Stimulated activated naive B cell treated with anti-CD40 and anti-IgM and Interleukin-4, amounts not matched to agents 10 μg/mL and 1 μg/mL and 100 μg/mL, for 72 hours (primary cell): ENCODE measurements around the gene ASTL.
"Not testable (repeated sequence)": the region's sequence is repeated elsewhere in the genome, so short reads cannot be mapped to it uniquely, and the experiment has no call there.

Experiments
- ATAC-seq, 2 donors: fragments of 150-1000 bp; cut with Tn5 transposase; replicated peaks; 2 replicates each; pipeline ENCODE4 v1.10.0; 2021; ENCODE audit warnings: moderate library complexity in 1 of 2
- DNase-seq: peaks from one replicate; pipeline ENCODE4 v3.0.0; 2021
- H3K27ac Mint-ChIP-seq: one replicate; pipeline ENCODE4 v1.8.0; 2022; ENCODE audit warnings: mild to moderate bottlenecking, mixed read lengths
- H3K27me3 Mint-ChIP-seq, 2 donors: one replicate each; pipeline ENCODE4 v1.8.0; 2022; ENCODE audit warnings: mixed read lengths in 2 of 2
- H3K36me3 Mint-ChIP-seq, 2 donors: one replicate each; pipeline ENCODE4 v1.8.0; 2022; ENCODE audit warnings: mixed read lengths in 2 of 2, mild to moderate bottlenecking in 1 of 2
- H3K4me1 Mint-ChIP-seq, 2 donors: one replicate each; pipeline ENCODE4 v1.8.0; 2022; ENCODE audit warnings: mixed read lengths in 2 of 2, mild to moderate bottlenecking in 1 of 2
- H3K4me3 Mint-ChIP-seq, 2 donors: one replicate each; pipeline ENCODE4 v1.8.0; 2022; ENCODE audit warnings: mild to moderate bottlenecking in 2 of 2, mixed read lengths in 2 of 2, moderate library complexity in 1 of 2
- H3K9me3 Mint-ChIP-seq, 2 donors: one replicate each; pipeline ENCODE4 v1.8.0; 2022; ENCODE audit warnings: mixed read lengths in 2 of 2, mild to moderate bottlenecking in 1 of 2

The ASTL gene

DNA sequence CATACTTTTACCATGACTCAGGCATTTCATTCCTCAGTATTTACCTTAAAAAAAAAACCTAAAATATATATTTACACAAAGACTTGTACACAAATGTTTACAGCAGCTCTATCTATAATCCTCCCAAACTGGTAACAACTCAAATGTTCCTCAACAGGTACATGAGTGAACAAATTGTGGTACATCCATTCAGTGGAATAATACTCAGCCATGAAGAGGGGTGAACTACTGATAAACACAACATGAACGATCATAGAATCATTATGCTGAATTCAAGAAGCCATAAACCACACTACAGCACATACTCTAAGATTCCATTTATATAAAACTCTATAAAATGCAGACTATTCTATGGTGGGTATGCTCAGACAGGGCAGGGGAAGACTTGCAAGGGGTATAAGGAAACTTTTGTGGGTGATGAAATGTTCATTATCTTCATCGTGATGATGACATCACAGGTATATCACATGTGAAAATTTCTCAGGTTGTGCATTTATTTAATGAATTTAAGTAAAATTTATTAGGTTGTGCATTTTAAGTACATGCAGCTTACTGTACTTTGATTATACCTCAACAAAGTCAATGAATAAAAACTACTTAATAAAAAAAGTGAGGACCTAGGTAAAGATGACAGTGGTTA lies 31.7 kb upstream of the ASTL start:
- H3K27me3 Mint-ChIP-seq = no peaks in the 10 kb centered on the region
- no peak overlapping the region for H3K4me3 Mint-ChIP-seq
- H3K27ac Mint-ChIP-seq = no peak overlapping the region
- H3K4me1 Mint-ChIP-seq = peaks cover 35 to 61% of the 10 kb centered on the region in 2 donors
- peaks cover 0 to 2% of the 10 kb centered on the region in 2 donors for H3K9me3 Mint-ChIP-seq
- peaks cover 0 to 6% of the 10 kb centered on the region in 2 donors for H3K36me3 Mint-ChIP-seq
- no peak for ATAC-seq
- DNase-seq = no peak

DNA sequence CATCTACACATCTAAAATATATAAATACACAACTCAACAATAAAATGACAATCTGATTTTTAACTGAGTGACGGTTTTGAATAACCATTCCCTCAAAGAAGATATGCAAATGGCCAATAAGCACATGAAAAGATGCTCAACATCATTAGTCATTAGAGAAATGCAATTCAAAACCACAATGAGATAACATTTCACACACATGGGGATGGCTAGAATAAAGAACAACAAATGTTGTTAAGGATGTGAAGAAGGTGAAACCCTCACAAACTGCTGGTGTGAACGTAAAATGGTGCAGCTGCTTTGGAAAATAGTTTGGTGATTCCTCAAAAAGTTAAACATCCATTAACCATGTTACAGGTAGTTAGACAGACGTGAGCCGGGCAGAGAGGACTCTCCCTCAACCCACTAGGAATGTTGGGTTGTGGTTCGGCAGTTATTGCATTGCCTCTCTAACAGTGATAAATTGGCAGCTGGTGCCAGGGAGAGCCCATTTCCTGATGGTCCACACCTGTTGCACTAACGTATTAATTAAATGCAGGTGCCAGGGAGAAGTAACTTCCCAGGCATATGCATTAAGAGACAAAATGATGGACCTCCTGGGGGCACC lies 29.2 kb upstream of the ASTL start:
- ATAC-seq (no peak), DNase-seq (no peak)
- H3K4me1 Mint-ChIP-seq = peaks cover 46 to 69% of the 10 kb centered on the region in 2 donors
- H3K36me3 Mint-ChIP-seq = peaks cover 0 to 7% of the 10 kb centered on the region in 2 donors
- H3K9me3 Mint-ChIP-seq = peaks cover 0 to 2% of the 10 kb centered on the region in 2 donors
- peak overlapping the region; percentile 14 for H3K27ac Mint-ChIP-seq
- H3K27me3 Mint-ChIP-seq = no peaks in the 10 kb centered on the region
- no peak overlapping the region for H3K4me3 Mint-ChIP-seq

DNA sequence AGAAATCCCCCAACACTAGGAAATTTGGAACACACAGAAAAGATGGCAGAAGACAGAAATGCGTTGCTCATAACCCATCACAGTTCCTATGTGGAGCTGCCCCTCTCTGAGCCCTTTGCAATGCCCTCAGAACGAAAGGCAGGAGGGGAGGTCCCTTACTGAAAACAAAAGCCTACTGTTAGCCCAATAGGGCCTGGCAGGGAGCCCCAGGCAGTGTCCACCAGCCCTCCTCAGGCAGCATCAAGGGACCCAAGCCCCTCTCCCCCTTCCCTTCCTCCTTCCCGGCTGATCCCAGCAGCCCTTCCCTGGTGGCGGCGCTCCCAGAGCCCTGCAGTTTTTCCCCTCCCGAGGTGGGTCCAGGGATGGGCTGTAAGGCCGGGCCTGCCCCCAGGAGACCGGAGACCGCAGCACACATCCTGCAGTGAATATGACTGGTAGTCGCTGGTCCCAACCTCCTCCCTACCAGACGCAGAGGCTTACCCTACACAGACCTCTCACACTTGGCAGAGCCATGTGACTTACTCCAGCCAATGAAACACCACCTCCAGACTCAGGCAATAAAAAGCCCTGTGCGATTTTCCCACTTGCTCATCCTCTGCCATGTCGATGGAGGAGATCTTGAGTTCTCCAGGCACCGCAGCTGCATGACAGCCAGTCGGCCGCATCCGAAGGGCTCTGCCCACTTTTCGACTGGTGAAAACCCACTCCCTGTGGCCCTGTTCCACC lies 26.3 kb upstream of the ASTL start:
- H3K27me3 Mint-ChIP-seq = no peaks in the 10 kb centered on the region
- DNase-seq = no peak
- peaks cover 7% of the 10 kb centered on the region in 2 donors for H3K9me3 Mint-ChIP-seq
- peak overlapping the region; percentile 99 for H3K27ac Mint-ChIP-seq
- peak overlapping the region; percentile 77 to 83 for H3K4me3 Mint-ChIP-seq
- H3K4me1 Mint-ChIP-seq = peaks cover 51 to 69% of the 10 kb centered on the region in 2 donors
- H3K36me3 Mint-ChIP-seq = peaks cover 3 to 8% of the 10 kb centered on the region in 2 donors
- ATAC-seq = peak; percentile 57 to 65

DNA sequence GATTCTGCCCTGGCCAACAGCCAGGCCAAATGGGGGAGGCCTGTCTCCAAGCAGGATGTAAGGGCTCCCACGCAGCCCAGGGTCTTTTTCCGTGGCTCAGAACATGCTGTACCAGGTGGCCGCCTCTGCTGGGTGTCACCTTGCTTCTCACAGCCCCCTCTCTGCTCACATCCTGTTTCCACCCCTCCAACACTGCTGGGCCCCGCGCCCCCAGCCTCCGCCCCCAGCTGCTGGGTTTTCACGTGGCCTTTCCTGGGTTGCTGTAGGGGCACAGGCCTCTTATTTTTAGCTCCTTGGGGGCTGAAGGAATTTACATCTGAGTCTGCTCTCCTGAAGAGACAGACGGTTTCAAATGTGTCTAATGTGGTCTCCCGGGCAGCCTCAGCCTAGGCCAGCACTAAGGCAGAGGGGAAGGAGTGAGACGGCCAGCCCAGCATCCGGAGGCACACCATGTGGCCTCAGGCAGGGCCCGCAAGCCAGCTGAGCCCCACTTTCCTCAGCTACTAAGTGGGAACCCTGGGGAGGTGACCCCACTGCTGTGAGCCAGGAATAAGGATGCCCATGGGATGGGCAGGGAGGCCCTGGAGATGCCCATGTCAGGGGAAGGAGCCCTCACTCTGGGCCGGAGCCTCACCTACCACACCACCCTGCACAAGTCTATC lies 25.6 kb upstream of the ASTL start:
- Mint-ChIP-seq H3K27me3 (no peaks in the 10 kb centered on the region), H3K4me1 (peaks cover 54 to 71% of the 10 kb centered on the region in 2 donors), H3K36me3 (peaks cover 3 to 8% of the 10 kb centered on the region in 2 donors), H3K9me3 (peaks cover 7% of the 10 kb centered on the region in 2 donors), H3K27ac (peak overlapping the region; percentile 99), H3K4me3 (peak overlapping the region; percentile 77 to 83)
- ATAC-seq (peak; percentile 81 to 89), DNase-seq (peak; percentile 89)

DNA sequence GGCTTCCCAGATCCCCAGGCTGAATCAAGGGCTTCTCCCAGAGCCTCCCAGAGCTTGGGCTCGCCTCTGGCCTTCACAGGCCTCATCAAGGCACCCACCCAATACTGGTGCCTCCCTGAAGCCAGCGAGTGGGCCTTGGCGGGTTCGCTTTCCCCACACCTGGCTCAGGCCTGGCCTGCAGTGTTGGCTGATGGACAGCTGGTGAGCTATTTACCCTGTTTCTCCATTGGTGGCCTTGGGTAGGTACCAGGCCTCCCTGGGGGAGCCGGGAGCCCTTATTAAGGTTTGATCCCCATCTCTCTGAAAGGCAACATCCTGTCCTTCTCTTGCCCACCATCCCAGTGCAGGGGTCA lies 25.1 kb upstream of the ASTL start:
- Mint-ChIP-seq H3K27ac (peak overlapping the region; percentile 99), H3K4me1 (peaks cover 57 to 71% of the 10 kb centered on the region in 2 donors), H3K4me3 (peak overlapping the region; percentile 77 to 83), H3K36me3 (peaks cover 3 to 8% of the 10 kb centered on the region in 2 donors), H3K9me3 (peaks cover 7% of the 10 kb centered on the region in 2 donors), H3K27me3 (no peaks in the 10 kb centered on the region)
- ATAC-seq (peak; percentile 17 to 21), DNase-seq (no peak)

DNA sequence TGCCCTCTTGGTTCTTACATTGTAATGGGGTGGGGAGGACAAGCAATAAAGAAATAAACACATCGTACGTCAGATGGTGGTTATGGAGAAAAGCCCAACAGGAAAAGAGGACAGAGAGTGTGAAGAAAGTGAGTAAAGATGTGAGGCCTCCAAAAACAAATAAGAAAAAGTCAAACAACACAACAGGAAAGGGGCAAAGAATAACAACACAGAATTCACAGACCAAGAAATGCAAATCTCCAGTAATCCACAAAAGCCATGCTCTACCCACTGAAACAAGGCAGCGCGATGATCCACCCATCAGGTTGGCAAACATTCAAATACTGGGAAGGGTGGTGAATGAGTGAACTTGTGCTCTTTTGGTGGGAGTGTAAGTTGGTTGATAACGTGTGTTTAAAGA lies 23.6 kb upstream of the ASTL start:
- peak overlapping the region; percentile 99 for H3K27ac Mint-ChIP-seq
- H3K36me3 Mint-ChIP-seq = peaks cover 3 to 10% of the 10 kb centered on the region in 2 donors
- DNase-seq = no peak
- H3K4me1 Mint-ChIP-seq = peaks cover 64 to 71% of the 10 kb centered on the region in 2 donors
- no peak overlapping the region for H3K4me3 Mint-ChIP-seq
- H3K9me3 Mint-ChIP-seq = peaks cover 7% of the 10 kb centered on the region in 2 donors
- ATAC-seq = no peak
- no peaks in the 10 kb centered on the region for H3K27me3 Mint-ChIP-seq

DNA sequence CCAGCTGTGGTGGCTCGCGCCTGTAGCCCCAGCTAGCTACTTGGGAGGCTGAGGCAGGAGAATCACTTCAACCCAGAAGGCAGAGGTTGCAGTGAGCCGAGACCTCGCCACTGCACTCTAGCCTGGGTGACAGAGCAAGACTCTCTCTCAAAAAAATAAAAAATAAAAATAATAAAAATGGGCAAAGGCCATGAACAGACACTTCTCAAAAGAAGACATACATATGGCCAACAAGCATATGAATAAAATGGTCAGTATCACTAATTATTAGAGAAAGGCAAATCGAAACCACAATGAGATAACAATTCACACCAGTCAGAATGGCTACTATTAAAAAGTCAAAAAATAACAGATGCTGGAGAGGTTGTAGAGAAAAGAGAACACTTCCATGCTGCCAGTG lies 22.1 kb upstream of the ASTL start:
- not testable (repeated sequence) for H3K27ac Mint-ChIP-seq, H3K27me3 Mint-ChIP-seq, H3K4me3 Mint-ChIP-seq, DNase-seq, H3K9me3 Mint-ChIP-seq, ATAC-seq
- peaks cover 3 to 15% of the 10 kb centered on the region in 2 donors for H3K36me3 Mint-ChIP-seq
- peaks cover 77 to 86% of the 10 kb centered on the region in 2 donors for H3K4me1 Mint-ChIP-seq

DNA sequence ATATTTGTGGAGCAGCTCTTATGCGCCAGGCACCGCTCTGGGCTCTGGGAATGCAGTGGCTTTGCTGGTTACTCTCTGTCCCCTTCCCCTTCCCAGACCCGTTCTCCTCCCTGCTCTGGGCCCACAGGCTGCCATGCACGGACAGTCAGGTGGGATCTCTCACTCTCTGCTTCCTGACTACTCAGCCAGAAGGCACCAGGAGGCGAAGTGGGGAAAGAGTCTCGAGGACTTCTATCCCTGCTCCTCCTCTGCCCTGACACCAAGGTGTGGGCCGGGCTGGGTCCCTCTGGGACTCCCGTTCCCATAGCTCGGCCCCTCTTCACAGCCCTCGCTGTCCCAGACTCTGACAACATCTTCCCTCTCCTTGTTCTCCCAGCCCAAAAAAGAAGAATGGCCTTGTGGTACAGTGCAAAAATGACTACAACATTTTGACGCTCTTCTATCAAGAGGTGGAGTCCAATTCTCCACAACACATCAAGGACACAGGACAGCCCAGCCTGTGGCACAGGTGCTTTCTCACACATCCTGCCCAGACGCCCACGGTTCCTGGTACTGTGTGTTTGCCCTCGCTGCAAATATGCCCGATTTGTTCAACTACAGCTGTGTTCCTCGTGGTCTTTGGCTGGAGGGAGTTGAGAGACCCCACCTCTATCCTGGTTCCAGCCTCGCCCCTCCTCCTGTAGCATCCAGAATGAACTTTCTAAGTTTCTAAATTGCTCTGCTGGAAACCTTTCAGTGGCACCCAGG lies 21.0 kb upstream of the ASTL start:
- Mint-ChIP-seq H3K36me3 (peaks cover 3 to 15% of the 10 kb centered on the region in 2 donors), H3K9me3 (peaks cover 7% of the 10 kb centered on the region in 2 donors), H3K4me1 (peaks cover 75 to 86% of the 10 kb centered on the region in 2 donors), H3K4me3 (peak overlapping the region; percentile 25 to 42), H3K27ac (peak overlapping the region; percentile 98), H3K27me3 (no peaks in the 10 kb centered on the region)
- no peak for DNase-seq
- ATAC-seq = no peak

DNA sequence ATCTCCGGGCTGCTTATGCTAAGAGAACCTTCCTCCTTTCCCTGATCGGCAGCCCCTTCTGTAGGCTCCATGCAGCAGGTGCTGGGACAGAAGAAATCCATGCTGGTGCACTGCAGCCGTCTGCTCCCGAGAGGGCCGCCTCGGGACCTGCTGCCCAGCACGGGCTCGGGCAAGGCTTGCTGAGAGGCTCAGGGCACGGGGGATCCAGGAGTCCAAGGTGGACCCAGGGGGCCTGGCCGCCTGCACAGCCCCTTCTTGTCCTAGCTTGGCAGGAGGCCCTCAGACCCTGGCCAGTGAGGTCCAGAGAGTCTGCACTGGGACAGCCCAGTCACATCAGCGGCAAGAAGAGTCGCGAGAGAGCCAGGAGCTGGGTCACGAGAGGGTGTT lies 20.2 kb upstream of the ASTL start:
- H3K9me3 Mint-ChIP-seq = peaks cover 7% of the 10 kb centered on the region in 2 donors
- DNase-seq (no peak), ATAC-seq (no peak)
- H3K27ac Mint-ChIP-seq = peak overlapping the region; percentile 98
- no peaks in the 10 kb centered on the region for H3K27me3 Mint-ChIP-seq
- H3K4me3 Mint-ChIP-seq = peak overlapping the region; percentile 19 to 87
- H3K4me1 Mint-ChIP-seq = peaks cover 71 to 86% of the 10 kb centered on the region in 2 donors
- H3K36me3 Mint-ChIP-seq = peaks cover 2 to 15% of the 10 kb centered on the region in 2 donors

DNA sequence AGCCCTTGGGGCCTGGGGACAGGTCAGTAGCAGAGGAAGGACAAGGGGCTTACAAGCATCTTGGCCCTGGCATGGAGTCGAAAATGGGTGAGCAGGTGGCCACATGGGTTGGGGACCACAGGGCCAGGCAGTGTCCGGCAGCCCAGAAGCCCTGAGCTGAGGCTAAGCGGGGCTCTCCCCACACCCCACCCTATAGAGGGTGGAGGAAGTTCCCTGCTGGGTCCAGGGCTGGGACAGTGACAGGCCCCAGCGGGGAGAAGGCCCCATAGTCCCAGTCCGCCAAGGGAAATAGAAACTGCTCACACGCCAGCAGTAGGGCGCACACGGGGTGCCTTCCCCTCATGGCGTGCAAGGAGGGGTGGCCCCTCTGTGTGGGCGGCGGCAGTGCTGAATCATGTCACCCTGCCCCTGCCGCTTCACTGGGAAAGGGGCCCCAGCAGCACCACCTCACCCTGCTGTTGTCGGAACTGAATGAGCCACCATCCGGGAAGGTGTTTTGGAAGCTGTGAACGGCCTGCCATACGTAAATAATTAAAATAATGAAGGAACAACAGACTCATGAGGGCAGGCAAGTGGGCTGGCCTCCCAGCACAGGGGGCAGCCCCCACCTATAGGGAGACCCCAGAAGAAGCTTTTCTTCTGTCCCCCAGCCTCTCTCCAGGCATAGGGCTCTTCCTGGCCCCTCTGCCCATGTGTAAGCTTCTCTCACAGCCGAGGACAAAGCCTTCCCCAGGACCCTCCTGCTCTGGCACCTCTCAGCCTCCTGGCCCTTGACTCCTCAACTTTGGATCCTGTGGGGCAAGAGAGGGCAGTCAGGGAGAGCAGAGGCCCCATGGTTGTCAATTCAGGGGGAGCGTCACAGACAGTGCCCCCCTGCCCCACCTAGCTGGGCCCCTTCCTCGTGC lies 19.6 kb upstream of the ASTL start:
- DNase-seq (peak; percentile 90), ATAC-seq (peak; percentile 82 to 83)
- Mint-ChIP-seq H3K36me3 (peaks cover 2 to 15% of the 10 kb centered on the region in 2 donors), H3K4me3 (peak overlapping the region; percentile 87 to 93), H3K9me3 (peaks cover 7% of the 10 kb centered on the region in 2 donors), H3K27ac (peak overlapping the region; percentile 98), H3K27me3 (no peaks in the 10 kb centered on the region), H3K4me1 (peaks cover 72 to 86% of the 10 kb centered on the region in 2 donors)

DNA sequence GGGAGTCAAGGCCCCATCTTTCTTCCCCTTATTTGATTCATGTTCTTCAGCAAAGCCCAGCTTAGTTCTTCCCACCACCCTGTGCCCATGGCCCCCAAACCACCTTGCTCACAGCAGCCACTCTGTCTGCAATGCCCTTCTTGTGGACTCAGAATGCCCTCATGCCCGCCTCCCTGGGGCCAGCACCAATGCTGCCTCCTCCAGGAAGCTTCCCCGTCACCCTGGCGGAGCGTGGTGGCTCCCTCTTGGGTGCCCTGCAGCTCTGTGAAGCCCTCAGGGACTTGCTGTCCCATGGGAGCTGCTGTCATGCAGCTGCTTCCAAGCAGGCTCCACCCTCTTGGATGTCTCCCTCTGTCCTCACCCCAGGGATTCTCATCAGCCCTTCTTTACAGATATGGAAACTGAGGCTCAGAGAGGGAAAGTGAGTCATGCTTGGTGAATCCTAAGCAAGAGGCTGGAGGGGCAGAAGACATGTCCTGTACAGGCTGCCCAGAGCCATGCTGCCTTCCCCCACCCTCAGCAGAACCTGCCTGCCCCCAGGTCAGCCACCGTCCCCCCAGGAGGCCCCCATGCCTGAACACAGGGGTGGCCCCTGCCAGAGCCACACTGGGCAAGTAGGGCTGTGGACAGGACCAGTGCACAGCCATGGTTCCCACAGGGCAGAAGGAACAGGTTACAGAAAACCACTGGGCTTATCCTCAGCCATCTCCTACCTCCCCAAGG lies 18.8 kb upstream of the ASTL start:
- peak; percentile 86 for DNase-seq
- Mint-ChIP-seq H3K36me3 (peaks cover 2 to 15% of the 10 kb centered on the region in 2 donors), H3K4me3 (peak overlapping the region; percentile 87 to 93), H3K27me3 (no peaks in the 10 kb centered on the region), H3K4me1 (peaks cover 73 to 86% of the 10 kb centered on the region in 2 donors), H3K27ac (peak overlapping the region; percentile 98), H3K9me3 (peaks cover 7% of the 10 kb centered on the region in 2 donors)
- peak; percentile 75 to 76 for ATAC-seq

DNA sequence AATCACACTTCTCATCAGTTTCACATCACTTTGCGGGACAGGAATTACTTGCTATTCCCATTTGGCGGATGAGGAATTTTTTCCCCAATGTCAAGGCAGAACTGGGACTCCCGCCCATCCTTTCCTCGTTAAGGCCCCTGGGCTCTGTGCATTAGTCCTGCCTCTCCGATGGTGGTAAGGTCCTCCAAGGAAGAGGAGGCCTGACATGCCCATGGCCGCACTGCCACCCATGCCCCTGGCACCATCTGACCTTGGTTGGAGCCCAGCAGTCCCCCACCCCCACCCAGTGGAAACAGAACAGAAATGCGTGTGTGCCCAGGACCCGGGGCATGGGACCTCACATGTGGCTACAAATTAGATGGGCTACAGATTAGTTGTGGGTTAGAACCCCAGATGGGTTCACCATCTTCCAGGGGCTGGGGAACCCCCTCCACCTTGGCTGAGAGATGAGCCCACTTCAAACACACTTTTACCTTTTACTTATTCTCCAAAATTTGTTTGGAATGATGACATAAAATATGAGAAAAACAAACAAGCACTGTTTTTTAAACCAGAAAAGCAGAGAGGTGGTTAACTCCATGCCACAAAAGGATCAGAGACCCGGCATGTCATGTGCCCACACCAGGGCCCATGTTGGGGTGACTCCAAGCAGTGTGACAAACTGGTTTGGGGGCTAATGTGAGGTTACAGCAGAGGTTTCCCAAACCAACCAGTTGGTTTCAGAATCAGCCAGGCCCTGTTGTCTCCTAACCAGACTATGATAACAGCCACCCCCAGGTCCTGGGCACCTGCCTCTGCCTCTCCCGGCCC lies 17.9 kb upstream of the ASTL start:
- Mint-ChIP-seq H3K4me1 (peaks cover 73 to 89% of the 10 kb centered on the region in 2 donors), H3K36me3 (peaks cover 2 to 15% of the 10 kb centered on the region in 2 donors), H3K9me3 (peaks cover 7% of the 10 kb centered on the region in 2 donors), H3K27ac (peak overlapping the region; percentile 98), H3K27me3 (no peaks in the 10 kb centered on the region), H3K4me3 (peak overlapping the region; percentile 87 to 93)
- DNase-seq = no peak
- ATAC-seq = peak; percentile 14 to 19
